ENCODE data around the gene TECPR2. TPM values are rescaled to one million over a fixed set of nuclear protein-coding genes. Genes with fewer than 3 reads are reported as not detected.
A peak's percentile ranks its signal among the peaks of the same experiment; 100 is the strongest.

The TECPR2 gene
- total RNA-seq, 1 experiment from 2014 or later, result 21.3 TPM

- TF ChIP-seq ARID4B (CRISPR knock-in tag; IDR thresholded peaks at IDR 0.05; ENCODE audit: borderline replicate concordance) (0 out of 2 replicates have a peak, but pooled peaks have one; percentile 40), ERG (CRISPR knock-in tag; IDR thresholded peaks at IDR 0.05) (no peak), E2F5 (CRISPR knock-in tag; IDR thresholded peaks at IDR 0.05) (peak; percentile 55), MAX (CRISPR knock-in tag; IDR thresholded peaks at IDR 0.05) (0 out of 2 replicates have a peak, but pooled peaks have one; percentile 41), USF1 (CRISPR knock-in tag; IDR thresholded peaks at IDR 0.05) (0 out of 2 replicates have a peak, but pooled peaks have one; percentile 30), CREM (CRISPR knock-in tag; IDR thresholded peaks at IDR 0.05) (peak; percentile 96), ZSCAN18 (CRISPR knock-in tag; IDR thresholded peaks at IDR 0.05) (no peak)
Observed at GRCh38 chr14:102319351-102320032, 43.2 kb upstream of the TECPR2 start, which contains the start of gene ZNF839 (continued).

- Mint-ChIP-seq H3K36me3 (no peaks in the 10 kb centered on the region), H3K4me3 (peak overlapping the region; percentile 86), H3K4me1 (peaks cover 39% of the 10 kb centered on the region), H3K27ac (no peak overlapping the region), H3K9me3 (no peaks in the 10 kb centered on the region), H3K27me3 (ENCODE audit: low read depth) (peaks cover 9% of the 10 kb centered on the region)
- ChIA-PET CTCF (interaction anchor here (0.8 kb wide), 1 partner anchor 31 kb away, joined by 3 read pairs; no protein-coding TSS in a partner anchor), POLR2A (no interaction called here)
- TF ChIP-seq HMGXB4 (CRISPR knock-in tag; IDR thresholded peaks at IDR 0.05) (no peak), FOXJ3 (CRISPR knock-in tag; IDR thresholded peaks at IDR 0.05; ENCODE audit: borderline replicate concordance) (no peak), TP53 (CRISPR knock-in tag; IDR thresholded peaks at IDR 0.05) (0 out of 2 replicates have a peak, but pooled peaks have one; percentile 43), NFYB (CRISPR knock-in tag; conservative IDR thresholded peaks at IDR 0.05; ENCODE audit: low read depth) (no peak), E2F1 (CRISPR knock-in tag; IDR thresholded peaks at IDR 0.05) (no peak), ZNF423 (CRISPR knock-in tag; IDR thresholded peaks at IDR 0.05) (peak; percentile 30; the same call in 1 of the 2 replicates)
- ATAC-seq (no peak), DNase-seq (ENCODE audit: low spot score) (no peak)
Observed at GRCh38 chr14:102320033-102320660, 42.6 kb upstream of the TECPR2 start.
